MV-4-11 (cell line): ENCODE data around the gene ALKBH8.
"Not testable (repeated sequence)": the region's sequence is repeated elsewhere in the genome, so short reads cannot be mapped to it uniquely, and the experiment has no call there.

ENCODE experiments used
- DNase-seq: peaks from one replicate; lab custom pipeline; 2025; lab: John Stamatoyannopoulos, UW

The ALKBH8 gene

DNA sequence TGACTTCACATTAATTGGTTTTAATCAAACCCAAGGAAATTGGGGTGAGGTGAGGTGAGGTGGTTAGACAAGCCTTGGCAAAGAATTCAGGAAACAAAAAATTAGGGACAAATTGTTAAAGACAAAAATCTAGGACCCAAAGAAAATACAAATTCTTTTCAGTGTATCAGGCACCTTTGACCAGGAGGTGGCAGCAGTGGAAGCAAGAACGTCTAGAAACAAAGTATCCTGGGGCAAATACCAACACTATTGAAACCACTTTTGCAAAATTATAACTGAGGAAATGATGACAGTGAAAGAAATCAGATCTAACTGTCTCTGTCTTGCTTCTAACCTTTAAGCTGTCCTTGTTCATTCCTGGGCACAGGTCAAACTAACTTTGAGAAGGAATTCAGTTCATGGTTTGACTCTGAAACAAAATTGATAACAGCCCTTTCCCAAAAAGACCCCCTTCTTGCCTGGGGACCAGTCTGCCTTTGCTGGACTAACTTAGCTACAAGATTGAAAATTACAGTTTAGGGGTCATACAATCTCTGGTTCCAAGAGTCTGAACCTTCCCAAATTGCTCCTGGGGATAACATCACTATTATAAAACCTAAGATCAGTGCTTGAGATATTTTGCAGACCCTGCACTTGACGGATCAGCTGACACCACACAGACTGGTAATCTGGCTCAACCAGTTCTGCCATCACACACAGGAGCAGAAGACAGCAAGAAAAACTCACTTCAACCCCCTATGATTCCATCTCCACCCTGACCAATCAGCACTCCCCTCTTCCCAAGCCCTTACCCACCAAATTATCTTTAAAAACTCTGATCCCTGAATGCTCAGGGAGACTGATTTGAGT lies 11.2 kb upstream of the ALKBH8 start:
- DNase-seq, result peak; percentile 15

DNA sequence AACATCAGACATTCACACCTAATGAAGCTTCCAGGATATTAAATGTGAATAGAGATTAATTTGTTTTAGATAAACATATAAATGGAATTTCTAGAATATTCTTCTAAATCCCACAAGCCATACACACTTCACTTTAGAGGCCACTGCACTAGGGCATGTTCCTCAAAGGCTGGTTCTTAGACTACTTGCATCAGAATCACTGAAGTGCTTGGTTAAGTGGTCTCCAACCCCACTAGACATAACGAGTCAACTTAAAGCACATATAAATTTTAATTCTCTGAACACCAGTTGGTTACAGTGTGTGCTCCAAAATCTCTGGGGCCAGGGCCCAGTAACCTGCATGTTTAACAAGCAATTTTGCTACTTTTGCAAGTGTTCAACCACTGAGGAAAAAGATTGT lies 7.9 kb upstream of the ALKBH8 start:
- no peak for DNase-seq

DNA sequence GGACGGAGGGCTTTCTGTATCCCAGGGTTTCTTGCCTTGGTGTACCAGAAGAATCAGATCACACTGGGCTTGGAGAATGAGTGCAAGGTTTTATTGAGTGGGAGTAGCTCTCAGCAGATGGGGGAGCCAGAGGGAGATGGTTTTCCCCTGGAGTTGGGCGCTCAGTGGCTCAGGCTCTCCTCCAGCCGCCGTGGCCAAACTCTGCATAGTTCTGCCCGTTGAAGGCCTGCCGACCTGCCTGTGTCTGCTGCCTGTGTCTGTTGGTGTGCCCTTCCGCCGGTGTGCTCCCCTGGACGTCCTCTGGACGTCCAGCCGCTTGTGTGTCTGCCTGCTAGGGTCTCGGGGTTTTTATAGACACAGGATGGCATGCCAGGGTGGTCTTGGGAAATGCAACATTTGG lies 4.5 kb upstream of the ALKBH8 start:
- no peak for DNase-seq

GRCh38 chr11:107567739-107568335 lies 2.3 kb upstream of the ALKBH8 start:
- peak; percentile 19 for DNase-seq

- no peak for DNase-seq
These were observed 1.0 kb upstream of the ALKBH8 start for GRCh38 chr11:107566569-107566968.

DNA sequence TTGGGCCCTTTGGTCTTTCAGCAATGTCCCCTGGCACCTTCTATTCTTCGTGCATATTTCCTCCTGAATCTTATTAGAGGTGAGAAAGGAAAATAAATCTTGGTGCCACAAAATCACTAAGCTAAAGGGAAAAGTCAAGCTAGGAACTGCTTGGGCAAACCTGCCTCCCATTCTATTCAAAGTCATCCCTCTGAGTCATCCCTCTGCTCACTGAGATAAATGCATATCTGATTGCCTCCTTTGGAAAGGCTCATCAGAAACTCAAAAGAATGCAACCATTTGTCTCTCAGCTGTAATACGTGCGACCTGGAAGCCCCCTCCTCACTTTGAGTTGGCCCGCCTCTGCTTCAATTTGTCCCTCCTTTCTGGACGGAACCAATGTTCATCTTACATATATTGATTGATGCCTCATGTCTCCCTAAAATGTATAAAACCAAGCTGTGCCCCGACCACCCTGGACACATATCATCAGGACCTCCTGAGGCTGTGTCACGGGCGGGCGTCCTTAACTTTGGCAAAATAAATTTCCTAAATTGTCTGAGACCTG lies 493 bp upstream of the ALKBH8 start:
- DNase-seq, result not testable (repeated sequence)

DNA sequence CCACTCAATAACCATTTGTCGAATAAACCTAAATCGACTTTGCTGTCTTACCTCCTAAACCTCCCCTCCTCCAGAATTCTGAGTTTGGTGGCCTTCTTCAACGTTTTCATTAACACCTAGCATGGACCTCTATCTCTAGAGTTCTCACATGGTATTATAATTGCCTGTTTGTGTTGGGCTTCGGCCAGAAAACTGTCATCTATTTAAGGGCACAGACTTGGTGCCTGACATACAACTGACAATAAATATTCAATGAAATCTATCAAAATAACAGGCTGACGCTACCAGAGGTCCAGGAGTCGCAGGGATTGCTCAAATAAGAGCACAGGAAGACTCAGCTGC lies 687 bp downstream of the ALKBH8 start:
- no peak for DNase-seq

DNA sequence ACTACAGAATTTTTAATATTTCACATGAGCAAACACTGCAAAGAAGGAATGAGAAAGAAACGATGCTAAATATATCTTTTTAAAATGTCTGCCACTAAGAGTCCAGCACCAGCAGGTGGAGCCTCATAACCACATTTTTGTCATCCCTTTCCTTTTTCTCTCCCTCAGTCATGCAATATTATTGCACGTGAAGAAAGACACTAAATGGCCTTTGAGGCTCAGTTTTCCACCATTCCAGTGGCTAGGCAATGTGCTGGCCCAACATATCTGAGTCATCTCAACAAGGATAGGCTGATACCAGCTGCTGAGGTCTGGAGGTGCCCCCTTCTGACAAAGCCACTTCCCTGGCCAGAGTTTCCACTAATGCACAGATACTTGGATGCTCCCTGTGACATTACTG lies 1.8 kb downstream of the ALKBH8 start:
- DNase-seq, result peak; percentile 69

- peak; percentile 18 for DNase-seq
These were observed 2.8 kb downstream of the ALKBH8 start for GRCh38 chr11:107562647-107563208.

GRCh38 chr11:107561688-107562087 lies 3.8 kb downstream of the ALKBH8 start:
- DNase-seq, result no peak

DNA sequence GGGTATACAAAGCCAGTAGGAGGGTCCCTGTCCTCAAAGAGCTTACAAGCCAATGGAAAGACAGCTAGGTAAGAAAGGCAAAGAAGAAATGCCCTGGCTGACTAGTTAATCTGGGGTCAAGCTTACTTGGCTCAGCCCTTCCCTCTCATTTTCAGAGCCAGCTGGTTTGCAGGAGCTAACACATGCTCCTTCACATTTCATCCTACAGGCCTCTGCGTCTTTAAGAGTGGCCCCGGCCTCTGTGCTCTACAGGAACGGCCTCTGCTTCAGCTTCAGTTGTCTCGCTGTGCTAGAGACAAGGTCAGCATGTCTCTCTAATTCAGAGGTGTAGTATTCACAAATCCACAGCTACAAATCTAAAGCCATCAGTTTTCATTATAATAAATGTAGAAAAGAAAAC lies 15.2 kb downstream of the ALKBH8 start:
- DNase-seq, result no peak

DNA sequence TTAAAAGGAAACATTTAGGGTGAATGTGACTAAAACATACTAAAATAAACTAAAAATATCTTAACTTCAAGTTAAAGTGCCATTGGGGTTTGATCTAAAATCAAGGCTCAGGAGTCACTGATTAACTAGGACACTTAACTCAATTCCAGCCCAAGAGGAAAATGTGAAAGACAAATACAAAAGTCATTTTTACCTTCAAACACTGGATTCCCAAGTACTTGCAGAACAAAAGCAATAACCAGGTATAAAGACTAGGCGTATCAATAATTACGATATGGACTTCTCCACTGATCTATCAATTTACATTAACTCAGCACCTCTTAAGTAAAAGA lies 15.6 kb downstream of the ALKBH8 start:
- no peak for DNase-seq

GRCh38 chr11:107549253-107549953 lies 16.1 kb downstream of the ALKBH8 start:
- peak; percentile 17 for DNase-seq

- DNase-seq, result no peak
These were observed 17.6 kb downstream of the ALKBH8 start for GRCh38 chr11:107547961-107548360.

DNA sequence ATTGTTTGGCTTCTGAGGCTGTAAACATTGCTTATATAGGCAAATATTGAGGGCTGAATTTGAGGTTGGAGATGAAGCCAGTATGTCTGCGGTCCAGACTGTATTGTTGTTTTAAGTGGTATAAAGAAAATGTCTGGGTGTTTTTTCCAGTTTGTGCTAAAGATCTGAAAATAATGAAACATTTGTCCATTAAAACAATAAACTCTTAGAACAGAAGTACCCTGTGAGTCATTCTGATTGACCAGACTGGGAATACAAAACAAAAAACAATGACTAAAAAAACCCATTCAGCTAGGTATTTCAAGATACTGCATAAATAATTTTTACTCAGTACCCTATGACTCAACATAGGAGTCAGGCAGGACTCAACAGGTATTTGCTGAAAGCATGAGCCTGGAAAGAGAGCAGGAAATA lies 20.4 kb downstream of the ALKBH8 start:
- no peak for DNase-seq

- DNase-seq, result no peak
These were observed 26.7 kb downstream of the ALKBH8 start for GRCh38 chr11:107538821-107539220.

GRCh38 chr11:107538239-107538638 lies 27.3 kb downstream of the ALKBH8 start:
- no peak for DNase-seq

DNA sequence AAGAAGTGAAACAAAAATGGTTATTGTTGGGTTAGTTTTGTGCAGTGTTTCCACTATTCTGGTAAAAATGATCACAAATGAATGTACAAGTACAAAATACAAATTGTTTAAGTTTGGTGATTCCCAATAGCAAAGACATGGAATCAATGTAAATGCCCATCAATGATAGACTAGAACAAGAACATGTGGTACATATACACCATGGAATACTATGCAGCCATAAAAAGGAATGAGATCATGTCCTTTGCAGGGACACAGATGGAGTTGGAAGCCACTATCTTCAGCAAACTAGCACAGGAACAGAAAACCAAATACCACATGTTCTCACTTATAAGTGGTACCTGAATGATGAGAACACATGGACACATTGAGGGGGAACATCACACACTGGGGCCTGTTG lies 28.4 kb downstream of the ALKBH8 start:
- DNase-seq, result not testable (repeated sequence)

GRCh38 chr11:107526197-107526596 lies 39.3 kb downstream of the ALKBH8 start:
- no peak for DNase-seq

- no peak for DNase-seq
These were observed 56.7 kb downstream of the ALKBH8 start for GRCh38 chr11:107508858-107509244.

DNA sequence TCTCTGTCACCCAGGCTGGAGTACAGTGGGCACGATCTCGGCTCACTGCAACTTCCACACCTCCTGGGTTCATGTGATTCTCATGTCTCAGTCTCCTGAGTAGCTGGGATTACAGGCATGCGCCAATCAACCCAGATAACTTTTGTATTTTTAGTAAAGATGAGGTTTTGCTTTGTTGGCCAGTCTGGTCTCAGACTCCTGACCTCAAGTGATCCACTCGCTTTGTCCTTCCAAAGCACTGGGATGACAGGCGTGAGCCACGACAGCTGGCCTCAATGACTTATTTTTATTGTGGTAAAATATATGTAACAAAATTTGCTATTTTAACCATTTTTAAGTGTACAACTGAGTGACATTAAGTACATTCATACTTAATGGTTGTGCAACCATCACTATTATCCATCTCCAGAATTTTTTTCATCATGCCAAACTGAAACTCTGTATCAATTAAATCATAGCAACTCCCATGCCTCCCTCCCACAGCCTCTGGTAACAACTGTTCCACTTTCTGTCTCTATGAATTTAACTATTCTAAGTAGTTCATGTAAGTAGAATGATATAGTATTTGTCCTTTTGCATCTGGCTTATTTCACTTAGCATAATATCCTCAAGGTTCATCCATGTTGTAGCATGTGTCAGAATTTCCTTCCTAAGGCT lies 57.2 kb downstream of the ALKBH8 start:
- no peak for DNase-seq

- no peak for DNase-seq
These were observed 59.8 kb downstream of the ALKBH8 start for GRCh38 chr11:107505647-107506225.
